Activated CD4-positive, CD25-positive, alpha-beta regulatory T cell (primary cell): ENCODE results near the gene RBPJ.

Experiments
- DNase-seq, 4 experiments: peaks; one replicate each; lab custom pipeline; 2025; lab: John Stamatoyannopoulos, UW

RBPJ gene

DNA sequence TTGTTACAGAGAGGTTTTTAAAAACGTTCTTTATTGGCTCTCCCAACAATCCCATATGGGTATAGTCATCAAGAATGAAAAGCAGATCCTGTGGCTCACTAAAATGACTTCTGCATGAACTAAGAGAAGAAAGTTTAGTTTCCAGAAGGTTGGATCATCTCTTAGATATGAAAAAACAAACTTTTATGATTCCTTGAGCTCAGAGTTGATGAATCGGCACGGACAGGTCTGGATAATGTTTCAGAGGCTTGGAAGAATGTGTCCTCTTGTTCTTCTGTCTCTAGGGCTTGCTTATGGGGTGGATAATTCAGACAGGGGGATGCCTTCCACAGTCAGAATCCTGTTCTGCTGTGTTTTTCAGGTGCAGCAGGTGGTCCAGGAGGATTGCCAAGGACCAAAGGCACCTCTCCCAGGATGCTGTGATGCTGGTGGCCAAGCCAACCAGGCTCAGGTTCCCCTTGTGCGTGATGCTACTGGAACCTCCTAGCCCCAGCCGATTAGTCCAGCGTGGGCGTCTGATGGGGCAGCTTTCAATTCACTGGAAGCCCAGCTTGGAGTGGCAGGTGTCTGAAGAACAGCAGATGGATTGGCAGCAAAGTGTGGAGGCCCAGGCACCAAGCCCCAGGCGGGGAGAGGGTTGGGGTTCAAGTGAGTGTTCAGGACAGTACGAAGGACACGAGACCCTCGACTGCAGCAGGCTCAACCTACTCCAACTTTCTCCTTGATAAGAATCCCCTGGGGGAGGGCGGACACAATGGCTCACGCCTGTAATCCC lies 139.1 kb downstream of the RBPJ start:
- no peak for DNase-seq

DNA sequence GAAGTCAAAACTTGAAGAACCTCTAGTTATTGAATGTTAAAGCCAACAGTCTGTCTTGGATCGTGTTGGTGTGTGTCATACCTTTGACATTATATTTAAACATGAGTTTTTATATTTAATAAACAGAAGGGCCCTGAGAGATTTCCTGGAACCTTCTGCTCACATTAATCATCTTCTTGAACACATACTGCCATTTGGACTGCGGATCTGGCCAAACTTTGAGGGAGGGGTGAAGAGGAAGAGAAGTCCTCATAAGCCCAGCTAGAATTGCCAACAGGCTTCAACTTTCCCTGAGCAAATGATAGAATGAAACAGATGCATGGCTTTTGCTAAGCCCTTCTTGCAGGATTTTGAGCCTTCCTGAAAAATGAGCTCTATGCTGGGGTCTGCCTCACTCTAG lies 142.1 kb downstream of the RBPJ start:
- no peak for DNase-seq

DNA sequence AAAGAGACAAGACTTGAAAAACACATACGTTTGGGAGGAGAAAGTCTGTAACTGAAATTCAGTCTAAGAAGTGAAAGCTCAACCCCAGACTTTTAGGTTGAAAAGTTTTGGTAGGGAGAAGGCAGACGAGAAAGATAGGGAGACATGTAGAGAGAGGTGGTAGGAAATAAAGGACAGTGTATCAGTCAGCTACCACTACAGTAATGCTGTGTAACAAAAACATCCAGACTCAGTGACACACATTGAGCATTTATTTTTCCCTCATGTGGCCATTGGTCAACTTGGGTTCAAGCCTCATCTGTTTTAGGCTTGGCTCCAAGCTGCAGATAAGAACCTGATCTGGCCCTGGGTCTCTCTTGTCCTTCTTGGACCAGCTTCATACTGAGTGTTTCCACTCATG lies 142.6 kb downstream of the RBPJ start:
- DNase-seq, result no peak

DNA sequence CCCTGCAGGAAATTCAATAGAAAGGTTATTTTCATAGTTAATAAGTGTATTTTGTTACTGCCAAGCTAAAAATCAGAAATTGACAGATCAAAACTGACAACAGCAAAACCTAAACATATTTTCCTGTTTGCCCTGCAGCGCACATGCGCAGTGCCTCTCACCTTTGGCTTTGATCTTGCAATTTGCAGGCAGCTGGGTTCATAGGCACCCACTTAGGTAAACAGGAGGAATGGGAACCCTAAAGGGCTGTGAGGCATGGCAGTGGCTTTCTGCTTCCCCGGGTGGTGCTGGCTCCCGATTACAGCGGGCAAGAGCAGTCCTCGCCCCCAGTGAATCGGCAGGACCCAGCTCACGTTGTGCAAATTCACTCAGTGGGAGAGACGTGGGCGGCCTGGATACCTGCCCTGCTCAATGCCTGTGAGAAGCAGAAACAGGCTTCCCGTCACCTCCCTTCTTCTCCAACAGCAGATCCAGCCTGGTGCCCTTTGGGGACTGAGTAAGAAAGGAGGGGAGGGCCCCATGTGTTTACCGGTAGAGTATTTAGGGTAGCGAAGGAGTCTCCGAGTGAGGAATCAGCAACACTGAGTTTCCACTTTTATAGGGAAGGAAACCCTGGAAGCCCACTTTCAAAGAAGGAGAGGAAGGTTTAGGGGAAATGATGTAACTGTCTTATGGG lies 143.7 kb downstream of the RBPJ start:
- DNase-seq, result no peak

DNA sequence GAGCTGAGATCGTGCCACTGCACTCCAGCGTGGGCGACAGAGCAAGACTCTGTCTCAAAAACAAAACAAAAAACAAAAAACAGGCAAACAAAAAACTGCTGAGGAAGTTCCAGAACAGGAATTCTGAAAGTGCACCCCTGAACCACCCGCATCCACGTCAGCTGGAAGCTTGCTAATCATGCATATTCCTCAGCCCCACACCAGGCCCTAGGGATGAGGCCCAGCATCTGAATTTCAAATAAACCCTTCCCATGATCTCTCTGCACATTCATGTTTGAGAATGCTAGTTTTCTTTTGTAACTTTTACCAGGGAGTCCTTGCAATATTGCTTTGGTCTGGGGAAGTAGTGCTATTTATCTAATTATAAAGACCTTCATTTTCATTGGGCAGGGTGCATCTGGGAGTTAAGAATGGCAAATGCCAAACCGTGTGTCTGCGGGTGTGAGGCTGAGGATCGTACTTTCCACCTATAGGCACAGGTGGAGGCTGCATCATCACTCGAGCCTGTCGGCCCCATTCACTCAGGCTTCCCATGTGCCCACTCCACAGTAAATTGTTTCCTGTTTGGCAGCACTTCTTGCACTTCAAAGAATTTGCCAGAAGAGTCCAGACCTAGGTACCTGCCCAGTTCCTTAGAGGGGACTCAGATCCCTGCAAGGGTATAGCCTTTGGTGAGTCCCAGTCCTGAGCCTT lies 145.9 kb downstream of the RBPJ start:
- no peak for DNase-seq

DNA sequence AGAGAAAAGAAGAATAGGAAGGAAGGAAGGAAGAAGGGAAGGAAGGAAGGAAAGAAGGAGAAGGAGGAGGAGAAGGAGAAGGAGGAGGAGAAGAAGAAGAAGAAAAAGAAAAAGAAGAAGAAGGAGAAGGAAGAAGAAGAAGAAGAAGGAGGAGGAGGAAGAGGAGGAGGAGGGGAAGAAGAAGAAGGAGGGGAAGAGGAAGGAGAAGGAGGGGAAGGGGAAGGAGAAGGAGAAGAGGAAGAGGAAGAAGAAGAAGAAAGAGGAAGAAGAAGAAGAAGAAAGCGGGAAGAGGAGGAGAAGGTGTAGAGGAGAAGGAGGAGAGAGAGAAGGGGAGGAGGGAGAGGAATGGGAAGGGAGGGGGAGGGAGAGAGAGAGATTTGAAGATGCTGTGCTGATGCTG lies 146.9 kb downstream of the RBPJ start:
- no peak for DNase-seq

DNA sequence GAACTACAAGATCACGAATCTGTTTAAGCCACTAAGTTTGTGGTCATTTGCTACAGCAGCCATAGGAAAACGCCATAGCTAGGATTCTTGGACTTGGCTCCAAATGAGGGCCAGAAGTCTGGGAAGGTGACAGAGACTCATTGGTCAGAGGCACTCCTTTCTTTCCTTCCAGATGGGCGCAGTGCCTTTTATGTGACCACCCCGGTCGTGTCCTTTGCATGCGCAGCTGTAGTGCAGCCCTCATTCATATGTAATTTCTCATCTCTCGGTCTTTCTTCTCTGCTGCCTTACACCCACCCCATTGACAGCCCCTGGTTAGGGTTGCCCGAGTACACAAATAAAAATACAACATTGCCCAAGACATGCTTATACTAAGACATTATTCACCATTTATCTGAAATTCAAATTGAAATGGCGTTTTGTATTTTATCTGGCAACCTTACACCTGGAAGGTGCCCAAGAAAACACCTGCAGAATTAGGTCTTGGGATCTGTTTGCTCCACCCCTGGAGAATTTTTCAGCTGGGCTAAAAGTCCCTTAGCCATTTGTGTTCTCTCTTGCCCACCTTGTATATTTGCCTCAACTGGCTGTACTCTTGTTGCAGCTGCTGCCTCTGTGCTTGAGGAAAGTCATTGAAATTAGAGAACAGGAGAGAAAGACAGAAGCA lies 147.6 kb downstream of the RBPJ start:
- DNase-seq, result no peak

DNA sequence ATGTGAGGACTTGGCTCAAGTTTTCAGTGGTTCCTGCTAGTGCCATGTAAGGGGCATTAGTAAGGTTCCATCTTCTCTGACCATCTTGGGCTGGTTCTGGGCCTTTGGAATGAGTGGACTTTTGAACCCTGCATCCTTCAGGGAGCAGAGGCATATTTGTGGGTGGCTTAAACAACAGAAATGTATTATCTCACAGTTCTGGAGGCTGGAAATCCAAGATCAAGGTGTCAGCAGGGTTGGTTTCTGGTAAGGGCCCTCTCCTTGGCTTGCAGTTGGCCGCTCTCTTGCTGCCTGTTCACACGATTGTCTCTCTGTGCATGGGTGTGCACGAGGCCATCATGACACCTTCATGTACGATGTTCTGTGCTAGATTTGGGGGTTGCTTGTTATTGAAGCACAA lies 148.2 kb downstream of the RBPJ start:
- DNase-seq, result no peak

DNA sequence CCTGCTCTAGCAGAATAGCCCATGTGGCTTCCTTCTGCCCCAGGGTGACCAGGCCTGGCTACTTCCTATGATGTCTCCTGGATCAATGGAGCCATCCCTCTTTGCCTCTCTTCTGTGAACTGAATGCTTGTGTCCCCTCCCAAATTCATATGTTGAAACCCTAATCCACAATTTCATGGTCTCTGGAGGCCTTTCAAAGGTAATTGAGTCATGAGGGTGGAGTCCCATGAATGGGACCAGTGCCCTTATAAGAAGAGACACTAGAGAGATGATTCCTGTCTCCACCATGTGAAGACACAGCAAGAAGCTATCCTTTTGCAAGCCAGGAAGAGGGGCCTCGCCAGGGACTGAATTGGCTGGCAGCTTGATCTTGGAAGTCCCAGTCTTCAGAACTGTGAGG lies 151.1 kb downstream of the RBPJ start:
- DNase-seq, result no peak

DNA sequence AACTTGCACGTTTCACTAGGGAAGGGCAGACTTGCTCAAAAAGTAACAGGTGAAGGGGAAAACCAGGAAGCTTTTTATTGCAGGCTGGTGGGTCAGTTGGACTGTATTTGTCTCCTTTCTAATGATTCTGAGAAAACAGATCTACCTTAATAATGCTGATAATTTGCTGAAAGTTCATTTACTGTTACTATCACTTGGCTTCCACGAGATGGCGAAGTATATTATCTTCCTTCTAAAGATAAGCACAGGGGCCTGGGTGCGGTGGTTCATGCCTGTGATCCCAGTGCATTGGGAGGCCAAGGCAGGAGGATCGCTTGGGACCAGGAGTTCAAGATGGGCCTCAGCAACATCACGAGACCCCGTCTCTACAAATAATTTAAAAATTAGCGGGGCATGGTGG lies 153.1 kb downstream of the RBPJ start:
- DNase-seq, result no peak

DNA sequence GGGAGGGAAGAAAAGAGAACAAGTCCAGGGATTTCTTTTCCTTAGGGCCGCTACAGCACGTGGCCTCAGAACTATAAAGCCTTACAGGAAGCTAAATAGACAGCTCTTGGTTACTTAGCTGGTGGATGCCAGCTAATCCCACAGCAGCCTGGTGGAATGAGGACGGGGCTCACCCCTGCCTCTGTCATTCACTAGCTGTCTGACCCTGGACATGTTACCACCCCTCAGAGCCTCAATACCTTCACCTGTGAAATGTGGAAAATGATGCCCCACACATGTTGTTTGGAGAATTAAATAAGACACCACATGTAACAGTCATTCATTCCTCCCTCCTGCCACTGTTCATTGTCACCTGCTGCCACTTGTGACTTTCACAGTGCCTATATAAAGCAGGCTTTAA lies 153.7 kb downstream of the RBPJ start:
- no peak for DNase-seq

DNA sequence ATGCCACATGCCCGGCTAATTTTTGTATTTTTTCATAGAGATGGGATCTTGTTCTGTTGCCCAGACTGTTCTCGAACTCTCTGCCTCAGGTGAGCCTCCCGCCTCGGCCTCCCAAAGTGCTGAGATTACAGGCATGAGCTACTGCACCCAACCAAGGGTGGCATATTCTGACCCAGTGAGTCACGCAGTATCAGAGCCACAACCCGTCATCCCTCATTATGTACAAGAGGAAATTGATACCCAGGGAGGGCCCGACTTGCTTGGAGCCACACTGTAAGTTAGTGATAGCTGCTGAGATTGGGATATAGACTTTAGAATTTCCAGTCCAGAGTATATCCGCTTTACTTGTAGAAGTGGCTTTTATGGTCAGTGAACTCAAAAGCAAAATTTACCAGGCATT lies 154.9 kb downstream of the RBPJ start:
- DNase-seq, result no peak

DNA sequence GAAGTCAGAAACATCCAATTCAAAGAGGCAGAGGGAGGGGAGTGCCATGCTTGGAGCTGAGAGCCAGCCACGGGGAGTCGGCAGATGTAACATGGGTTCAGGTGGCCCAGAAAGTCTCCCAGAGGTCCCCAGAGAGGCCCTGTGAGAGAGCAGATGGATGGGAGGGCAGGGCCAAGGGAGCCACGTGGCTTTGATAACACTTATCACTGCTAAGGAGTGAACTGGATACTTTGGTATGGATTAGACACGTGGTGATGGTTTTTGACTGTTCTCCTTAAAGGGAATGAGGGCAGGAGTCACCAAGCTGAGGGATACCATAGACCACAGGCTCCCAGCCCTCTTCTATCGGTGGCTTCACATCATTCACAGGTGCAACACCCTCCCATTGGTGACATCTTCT lies 155.7 kb downstream of the RBPJ start:
- no peak for DNase-seq

DNA sequence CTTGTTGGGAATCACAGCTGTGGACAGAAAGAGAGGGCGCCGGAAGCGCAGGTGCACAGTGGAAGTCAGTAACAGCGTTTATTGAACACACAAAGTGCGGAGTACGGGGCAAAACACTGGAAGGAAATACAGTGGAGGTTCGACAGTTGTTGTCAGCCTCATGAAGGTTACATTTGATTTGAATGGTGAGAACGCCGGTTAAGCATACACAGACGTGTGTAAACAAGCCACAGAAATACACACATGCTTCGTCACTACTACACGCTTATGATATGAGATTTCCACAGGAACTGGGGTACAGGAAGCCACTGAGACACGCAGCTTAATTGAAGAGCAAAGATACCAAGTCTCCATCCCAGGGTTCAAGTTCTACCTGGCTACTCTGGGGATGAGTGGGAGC lies 157.5 kb downstream of the RBPJ start:
- DNase-seq, result no peak

DNA sequence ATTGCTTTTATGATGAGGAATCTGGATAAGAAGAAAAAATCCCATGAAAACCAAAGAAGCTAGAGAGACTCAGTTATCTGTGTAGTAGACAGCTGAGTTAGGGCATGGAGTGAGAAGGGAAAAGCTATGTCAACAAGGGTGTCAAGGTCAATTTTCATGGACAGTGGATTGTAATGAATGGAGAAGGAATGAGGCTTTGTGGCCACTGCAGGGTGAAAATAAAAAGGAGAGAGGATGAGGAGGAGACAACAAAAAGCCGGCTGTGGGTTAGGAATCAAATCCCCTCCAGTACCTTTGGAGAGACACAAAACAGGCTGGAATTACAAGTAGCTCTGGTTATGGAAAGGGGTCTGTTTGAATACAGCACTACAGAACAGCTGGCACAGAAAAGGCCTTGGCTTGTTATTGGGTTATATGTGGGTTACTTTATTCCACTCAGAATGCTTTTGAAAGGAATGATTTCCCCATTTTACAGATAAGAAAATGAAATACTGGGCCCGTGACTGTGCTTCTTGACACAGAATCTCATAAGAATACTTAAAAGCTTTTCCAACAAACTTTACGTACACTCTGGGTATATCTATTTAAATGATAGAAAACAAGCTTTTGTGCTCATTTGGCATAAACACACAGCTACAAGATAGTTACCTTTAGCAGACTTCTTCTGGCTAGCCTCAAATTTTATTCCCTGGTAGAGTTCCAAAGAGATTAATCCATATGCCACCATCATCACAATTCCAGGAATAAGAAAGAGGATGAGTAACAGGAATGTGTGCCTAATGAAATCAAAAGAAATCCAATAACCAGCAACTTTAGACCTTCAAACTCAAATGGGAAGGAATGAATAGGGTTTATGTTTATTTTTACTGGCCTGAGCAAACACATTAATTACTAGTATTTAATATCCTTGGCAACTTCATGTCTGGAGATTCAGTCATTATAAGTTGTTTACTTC lies 162.0 kb downstream of the RBPJ start:
- no peak for DNase-seq

DNA sequence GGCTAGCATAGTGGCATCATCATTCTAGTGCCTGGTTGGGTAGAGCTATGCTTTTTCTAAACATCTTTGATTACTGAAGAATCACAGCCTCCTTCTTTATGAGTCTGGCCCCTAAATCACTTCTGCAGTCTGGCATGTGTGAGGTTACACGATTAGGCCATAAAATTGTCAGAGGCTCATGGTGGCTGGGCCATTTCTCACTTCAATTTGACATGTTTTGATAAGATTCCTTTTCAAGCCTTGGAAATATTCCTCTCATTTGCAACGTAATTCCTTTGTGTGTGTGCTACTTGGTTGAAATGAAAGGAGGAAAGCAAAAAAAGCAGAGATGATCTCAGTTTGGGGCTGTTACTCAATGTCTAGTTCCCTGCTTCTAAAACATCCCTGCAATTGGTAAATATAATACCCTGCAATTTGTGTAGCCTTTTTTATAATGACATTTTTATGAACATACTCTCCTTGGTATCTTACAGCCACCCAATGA lies 163.3 kb downstream of the RBPJ start:
- DNase-seq, result no peak

DNA sequence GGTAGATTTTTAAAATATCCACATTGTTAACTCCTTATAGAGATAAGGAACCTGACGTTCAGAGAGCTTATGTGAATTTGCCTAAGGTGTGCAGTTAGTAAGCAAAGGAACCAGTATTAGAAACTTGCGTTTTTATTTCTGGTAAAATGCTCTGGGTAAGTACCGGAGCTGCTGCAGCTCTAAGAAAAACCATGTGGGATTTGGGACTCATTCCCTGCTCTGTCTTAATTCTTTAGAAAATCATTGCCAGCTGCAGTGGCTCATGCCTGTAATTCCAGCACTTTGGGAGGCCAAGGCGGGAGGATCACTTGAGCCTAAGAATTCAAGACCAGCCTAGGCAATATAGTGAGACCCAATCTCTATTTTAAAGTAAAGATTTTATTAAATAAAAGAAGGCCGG lies 163.7 kb downstream of the RBPJ start:
- DNase-seq, result no peak
